CD4-positive, alpha-beta memory T cell (primary cell): ENCODE measurements around the gene CEMIP2. TPM values are rescaled to one million over a fixed set of nuclear protein-coding genes. Genes with fewer than 3 reads are reported as not detected.
A peak's percentile ranks its signal among the peaks of the same experiment; 100 is the strongest.

Source experiments
- CTCF ChIA-PET: fragments of 350-600 bp; sonication (Branson Sonifier 250); formaldehyde crosslinking; loops from one replicate; lab custom pipeline; 2021; ENCODE audit warnings: inconsistent platforms; ENCODE audit not compliant: partially characterized antibody; lab: Charles Lee
- POLR2A ChIA-PET: fragments of 350-600 bp; sonication (Branson Sonifier 250); formaldehyde crosslinking; loops from one replicate; lab custom pipeline; 2021; ENCODE audit not compliant: partially characterized antibody; lab: Charles Lee
- DNase-seq, 5 donors: peaks; one replicate each; pipeline versions ENCODE4 v3.0.0 to v3.0.0-alpha.2; 2020 to 2022; ENCODE audit warnings: mixed read lengths in 1 of 5
- H3K27ac ChIP-seq: one replicate; pipeline ENCODE4 v1.7.0; 2013; ENCODE audit warnings: low read depth, low read length
- H3K27me3 ChIP-seq: 2 replicates; pipeline ENCODE4 v1.7.0; 2013; ENCODE audit warnings: mild to moderate bottlenecking, low read length, moderate library complexity; ENCODE audit not compliant: insufficient read depth
- H3K36me3 ChIP-seq: 2 replicates; pipeline ENCODE4 v1.7.0; 2013; ENCODE audit warnings: mild to moderate bottlenecking, low read length, moderate library complexity; ENCODE audit not compliant: insufficient read depth
- H3K4me1 ChIP-seq: 2 replicates; pipeline ENCODE4 v1.7.0; 2013; ENCODE audit warnings: mild to moderate bottlenecking, low read length, moderate library complexity; ENCODE audit not compliant: insufficient read depth
- H3K4me3 ChIP-seq, 2 donors: one replicate each; pipeline ENCODE4 v1.7.0; 2013; ENCODE audit warnings: low read length in 2 of 2, mild to moderate bottlenecking in 1 of 2
- H3K9me3 ChIP-seq, 2 donors: one replicate each; pipeline ENCODE4 v1.7.0; 2013; ENCODE audit warnings: low read length in 2 of 2, control low read depth in 1 of 2; ENCODE audit not compliant: control insufficient read depth in 1 of 2
- H3K27ac Mint-ChIP-seq, 7 donors: one replicate each; pipeline ENCODE4 v1.8.0; 2020 to 2021; ENCODE audit warnings: mixed read lengths in 7 of 7, mild to moderate bottlenecking in 6 of 7, inconsistent platforms in 3 of 7, moderate library complexity in 3 of 7
- H3K27me3 Mint-ChIP-seq, 2 donors: one replicate each; pipeline ENCODE4 v1.8.0; 2020 to 2021; ENCODE audit warnings: mixed read lengths in 2 of 2
- H3K36me3 Mint-ChIP-seq, 2 donors: one replicate each; pipeline ENCODE4 v1.8.0; 2020 to 2021; ENCODE audit warnings: mixed read lengths in 2 of 2, inconsistent platforms in 1 of 2, mild to moderate bottlenecking in 1 of 2
- H3K4me1 Mint-ChIP-seq, 4 donors: one replicate each; pipeline ENCODE4 v1.8.0; 2020 to 2021; ENCODE audit warnings: mixed read lengths in 4 of 4, mild to moderate bottlenecking in 1 of 4
- H3K4me3 Mint-ChIP-seq, 8 donors: one replicate each; pipeline ENCODE4 v1.8.0; 2020 to 2021; ENCODE audit warnings: mixed read lengths in 8 of 8, mild to moderate bottlenecking in 7 of 8, moderate library complexity in 6 of 8, inconsistent platforms in 3 of 8
- H3K9me3 Mint-ChIP-seq, 8 donors: one replicate each; pipeline ENCODE4 v1.8.0; 2020 to 2021; ENCODE audit warnings: mixed read lengths in 8 of 8, mild to moderate bottlenecking in 5 of 8, inconsistent platforms in 3 of 8, moderate library complexity in 1 of 8
- intact Hi-C: fragments of 100-400 bp; cut with micrococcal nuclease; formaldehyde crosslinking; loops from one replicate; pipeline ENCODE4 v1.15.1; 2023
- polyA plus RNA-seq, 2 donors: library from polyadenylated mRNA; unstranded; fragments of 300-500 nt; fragmentation: Illumina TruSeq; gene quantifications; one replicate each; pipeline ENCODE4 v1.2.3, GENCODE V29; 2021
- total RNA-seq, 2 experiments: library from RNA; stranded (reverse); gene quantifications; one replicate each; pipeline ENCODE4 v1.2.3, GENCODE V29; 2021

Gene CEMIP2
- total and polyA plus RNA-seq, 4 experiments from 2014 or later: 10.0 to 89.4 (median 50.7) TPM

- Histone ChIP-seq H3K36me3 (no peaks in the 10 kb centered on the region), H3K27ac (peak overlapping the region; percentile 87), H3K4me1 (peaks cover 56% of the 10 kb centered on the region), H3K9me3 (no peaks in the 10 kb centered on the region), H3K27me3 (no peaks in the 10 kb centered on the region), H3K4me3 (peak overlapping the region; percentile 79 to 82)
- no peak for DNase-seq
- POLR2A ChIA-PET: interaction anchor here (0.7 to 5.5 kb wide), 27 partner anchors 9 to 1388 kb away, joined by 3 to 188 read pairs (median 5); partner anchors contain the start of genes ABHD17B and C9orf85
- H3K4me1 Mint-ChIP-seq: peaks cover 40 to 69% (median 50%) of the 10 kb centered on the region in 4 donors
- peak overlapping the region; percentile 87 to 99 (median 96) for H3K4me3 Mint-ChIP-seq
- H3K36me3 Mint-ChIP-seq: peaks cover 0 to 17% of the 10 kb centered on the region in 2 donors
- intact Hi-C loops: loop anchor here (5.0 kb wide), 2 partner anchors 600 to 1355 kb away; partner anchors contain the start of genes KLF9 and ZFAND5
- CTCF ChIA-PET: interaction anchor here (0.9 to 9.4 kb wide), 17 partner anchors 12 to 257 kb away, joined by 3 to 106 read pairs (median 7); no protein-coding TSS in a partner anchor
- no peaks in the 10 kb centered on the region for H3K27me3 Mint-ChIP-seq
- peak overlapping the region; percentile 95 to 99 (median 98) for H3K27ac Mint-ChIP-seq
- H3K9me3 Mint-ChIP-seq: peaks cover 0 to 2% (median 0%) of the 10 kb centered on the region in 8 donors
Observed at GRCh38 chr9:71767163-71767775, 1.0 kb downstream of the CEMIP2 start.

GRCh38 chr9:71766663-71767062 is 1.6 kb downstream of the CEMIP2 start:
- H3K4me3 ChIP-seq: peak overlapping the region; percentile 79 to 82
- POLR2A ChIA-PET: interaction anchor here (0.7 to 5.5 kb wide), 25 partner anchors 9 to 1389 kb away, joined by 3 to 188 read pairs (median 5); partner anchors contain the start of genes ABHD17B and C9orf85
- peaks cover 0 to 2% (median 0%) of the 10 kb centered on the region in 8 donors for H3K9me3 Mint-ChIP-seq
- no peaks in the 10 kb centered on the region for H3K36me3 ChIP-seq
- CTCF ChIA-PET: interaction anchor here (0.5 to 9.4 kb wide), 19 partner anchors 11 to 1170 kb away, joined by 3 to 106 read pairs (median 5); no protein-coding TSS in a partner anchor
- peak overlapping the region; percentile 87 for H3K27ac ChIP-seq
- peak overlapping the region; percentile 87 to 99 (median 96) for H3K4me3 Mint-ChIP-seq
- H3K9me3 ChIP-seq: no peaks in the 10 kb centered on the region
- intact Hi-C loops: loop anchor here (1.0 to 5.0 kb wide), 3 partner anchors 8 to 1354 kb away; partner anchors contain the start of genes KLF9 and ZFAND5
- H3K4me1 Mint-ChIP-seq: peaks cover 45 to 76% (median 54%) of the 10 kb centered on the region in 4 donors
- H3K36me3 Mint-ChIP-seq: peaks cover 0 to 17% of the 10 kb centered on the region in 2 donors
- H3K4me1 ChIP-seq: peaks cover 62% of the 10 kb centered on the region
- H3K27ac Mint-ChIP-seq: peak overlapping the region; percentile 95 to 99 (median 98)
- DNase-seq: peak; percentile 30 to 52 (median 42)
- H3K27me3 Mint-ChIP-seq: no peaks in the 10 kb centered on the region
- H3K27me3 ChIP-seq: no peaks in the 10 kb centered on the region

GRCh38 chr9:71765693-71766092 is 2.6 kb downstream of the CEMIP2 start:
- no peaks in the 10 kb centered on the region for H3K27me3 Mint-ChIP-seq
- H3K27me3 ChIP-seq: no peaks in the 10 kb centered on the region
- H3K36me3 ChIP-seq: no peaks in the 10 kb centered on the region
- H3K27ac ChIP-seq: peak overlapping the region; percentile 87
- H3K36me3 Mint-ChIP-seq: peaks cover 4 to 20% of the 10 kb centered on the region in 2 donors
- POLR2A ChIA-PET: interaction anchor here (1.0 to 5.5 kb wide), 8 partner anchors 11 to 80 kb away, joined by 3 to 188 read pairs (median 8); no protein-coding TSS in a partner anchor
- DNase-seq: peak in 1 of 5 donors; percentile 41
- no peaks in the 10 kb centered on the region for H3K9me3 ChIP-seq
- CTCF ChIA-PET: interaction anchor here (1.0 to 9.4 kb wide), 13 partner anchors 10 to 258 kb away, joined by 3 to 106 read pairs (median 9); no protein-coding TSS in a partner anchor
- H3K4me1 ChIP-seq: peaks cover 71% of the 10 kb centered on the region
- peak overlapping the region; percentile 2 to 99 (median 70) for H3K27ac Mint-ChIP-seq
- peaks cover 0 to 2% (median 0%) of the 10 kb centered on the region in 8 donors for H3K9me3 Mint-ChIP-seq
- H3K4me3 Mint-ChIP-seq: peak overlapping the region; percentile 87 to 99 (median 96)
- H3K4me3 ChIP-seq: peak overlapping the region in 1 of 2 donors; percentile 79
- intact Hi-C loops: loop anchor here (1.0 to 5.0 kb wide), 3 partner anchors 7 to 1353 kb away; partner anchors contain the start of genes KLF9 and ZFAND5
- peaks cover 55 to 85% (median 64%) of the 10 kb centered on the region in 4 donors for H3K4me1 Mint-ChIP-seq

- intact Hi-C loops: loop anchor here (5.0 kb wide), 2 partner anchors 602 to 1353 kb away; partner anchors contain the start of genes KLF9 and ZFAND5
- POLR2A ChIA-PET: interaction anchor here (1.0 to 1.9 kb wide), 3 partner anchors 14 to 54 kb away, joined by 3 to 8 read pairs (median 3); no protein-coding TSS in a partner anchor
- Histone ChIP-seq H3K9me3 (no peaks in the 10 kb centered on the region), H3K36me3 (no peaks in the 10 kb centered on the region), H3K27me3 (no peaks in the 10 kb centered on the region), H3K27ac (no peak overlapping the region), H3K4me3 (peak overlapping the region in 1 of 2 donors; percentile 79), H3K4me1 (peaks cover 73% of the 10 kb centered on the region)
- Mint-ChIP-seq H3K27ac (peak overlapping the region in 6 of 7 donors; percentile 66 to 99 (median 72)), H3K36me3 (peaks cover 4 to 20% of the 10 kb centered on the region in 2 donors), H3K4me3 (peak overlapping the region; percentile 59 to 99 (median 81)), H3K4me1 (peaks cover 56 to 85% (median 66%) of the 10 kb centered on the region in 4 donors), H3K9me3 (peaks cover 0 to 2% (median 0%) of the 10 kb centered on the region in 8 donors), H3K27me3 (no peaks in the 10 kb centered on the region)
- no peak for DNase-seq
- CTCF ChIA-PET: interaction anchor here (0.6 to 9.4 kb wide), 10 partner anchors 15 to 1137 kb away, joined by 3 to 106 read pairs (median 6); partner anchors contain the start of gene ABHD17B
Observed at GRCh38 chr9:71764891-71765290, 3.4 kb downstream of the CEMIP2 start.

GRCh38 chr9:71764463-71764862 is 3.9 kb downstream of the CEMIP2 start:
- peaks cover 4 to 20% of the 10 kb centered on the region in 2 donors for H3K36me3 Mint-ChIP-seq
- ChIA-PET POLR2A (interaction anchor here (1.0 to 1.9 kb wide), 4 partner anchors 14 to 55 kb away, joined by 3 to 8 read pairs (median 3); no protein-coding TSS in a partner anchor), CTCF (interaction anchor here (0.6 to 9.4 kb wide), 10 partner anchors 16 to 1136 kb away, joined by 3 to 106 read pairs (median 6); partner anchors contain the start of gene ABHD17B)
- peaks cover 0 to 2% (median 0%) of the 10 kb centered on the region in 8 donors for H3K9me3 Mint-ChIP-seq
- Histone ChIP-seq H3K27me3 (no peaks in the 10 kb centered on the region), H3K27ac (no peak overlapping the region), H3K9me3 (no peaks in the 10 kb centered on the region), H3K4me3 (no peak overlapping the region), H3K4me1 (peaks cover 69% of the 10 kb centered on the region), H3K36me3 (no peaks in the 10 kb centered on the region)
- H3K27ac Mint-ChIP-seq: peak overlapping the region; percentile 52 to 99 (median 70)
- H3K4me1 Mint-ChIP-seq: peaks cover 55 to 83% (median 64%) of the 10 kb centered on the region in 4 donors
- intact Hi-C loops: no loop called here
- no peaks in the 10 kb centered on the region for H3K27me3 Mint-ChIP-seq
- H3K4me3 Mint-ChIP-seq: peak overlapping the region; percentile 59 to 99 (median 81)
- no peak for DNase-seq

- ChIA-PET POLR2A (interaction anchor here (1.0 to 1.9 kb wide), 3 partner anchors 13 to 32 kb away, joined by 3 to 8 read pairs (median 3); no protein-coding TSS in a partner anchor), CTCF (interaction anchor here (1.4 to 9.4 kb wide), 4 partner anchors 42 to 159 kb away, joined by 5 to 71 read pairs (median 38); no protein-coding TSS in a partner anchor)
- Histone ChIP-seq H3K27me3 (no peaks in the 10 kb centered on the region), H3K4me3 (no peak overlapping the region), H3K36me3 (no peaks in the 10 kb centered on the region), H3K9me3 (no peaks in the 10 kb centered on the region), H3K27ac (no peak overlapping the region), H3K4me1 (peaks cover 75% of the 10 kb centered on the region)
- no peaks in the 10 kb centered on the region for H3K9me3 Mint-ChIP-seq
- no peak for DNase-seq
- H3K4me1 Mint-ChIP-seq: peaks cover 61 to 84% (median 71%) of the 10 kb centered on the region in 4 donors
- H3K27ac Mint-ChIP-seq: peak overlapping the region; percentile 14 to 99 (median 72)
- intact Hi-C loops: no loop called here
- H3K4me3 Mint-ChIP-seq: peak overlapping the region; percentile 58 to 99 (median 74)
- H3K27me3 Mint-ChIP-seq: no peaks in the 10 kb centered on the region
- peaks cover 4 to 16% of the 10 kb centered on the region in 2 donors for H3K36me3 Mint-ChIP-seq
Observed at GRCh38 chr9:71763832-71764231, 4.5 kb downstream of the CEMIP2 start.
